PC-3 (cell line): ENCODE measurements around the gene ZNF286A.

Experiments used
- CTCF ChIP-seq: fragments of 300-600 bp; sonication (generic); conservative IDR thresholded peaks from 2 replicates; pipeline ENCODE4 v1.5.1; 2017; ENCODE audit warnings: antibody characterized with exemption, low read depth, mild to moderate bottlenecking, low read length
- EZH2 ChIP-seq: fragments of 300-600 bp; sonication (generic); IDR thresholded peaks from one replicate; pipeline ENCODE4 v1.6.1; 2017; ENCODE audit warnings: antibody characterized with exemption, mild to moderate bottlenecking, low read length; ENCODE audit not compliant: unreplicated experiment
- EZH2phosphoT487 ChIP-seq: fragments of 300-600 bp; sonication (generic); IDR thresholded peaks from 2 replicates; pipeline ENCODE4 v1.6.1; 2018; ENCODE audit warnings: mild to moderate bottlenecking, antibody characterized with exemption, low read length, borderline replicate concordance

- TF ChIP-seq EZH2, result no peak
- no peak for TF ChIP-seq CTCF
- no peak for TF ChIP-seq EZH2phosphoT487
Measured at GRCh38 chr17:15660077-15660476, 39.5 kb upstream of the ZNF286A start.
